OCI-LY1 (cell line): ENCODE data around the gene ERCC5.

Experiments
- EZH2 ChIP-seq: fragments of 200-600 bp; sonication (generic), shearing (Covaris generic); IDR thresholded peaks from 2 replicates; pipeline ENCODE4 v1.8.0; 2017; ENCODE audit warnings: borderline replicate concordance, mixed run types, mild to moderate bottlenecking, antibody characterized with exemption, low read length, moderate library complexity, mixed read lengths
- TF ChIP-seq, protein P1 (sequence below): fragments of 200-600 bp; sonication (generic), shearing (Covaris generic); IDR thresholded peaks from 2 replicates; pipeline ENCODE4 v1.5.1; 2017; ENCODE audit warnings: mild to moderate bottlenecking, antibody characterized with exemption, low read length, moderate library complexity, mixed read lengths

DNA sequence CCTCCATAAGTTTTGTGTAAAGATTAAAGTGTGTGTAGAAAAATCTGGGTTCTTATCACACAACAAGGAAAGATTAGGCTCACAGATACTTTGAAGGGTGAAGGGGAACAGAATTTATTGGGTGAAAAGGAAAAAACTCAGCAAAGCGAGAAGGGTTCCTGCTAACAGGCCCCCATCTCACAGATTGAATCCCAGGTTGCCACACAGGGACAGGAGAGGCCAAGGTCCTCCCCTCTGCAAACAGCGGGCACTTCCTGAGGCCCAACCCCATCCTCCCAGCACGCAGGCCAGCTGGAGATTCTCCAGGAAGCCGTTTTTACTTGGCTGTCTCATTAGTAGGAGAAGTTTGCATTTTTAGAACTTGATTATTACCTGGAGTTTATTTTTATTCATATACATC, 15.2 kb upstream of the ERCC5 start:
- TF ChIP-seq, protein P1, sequence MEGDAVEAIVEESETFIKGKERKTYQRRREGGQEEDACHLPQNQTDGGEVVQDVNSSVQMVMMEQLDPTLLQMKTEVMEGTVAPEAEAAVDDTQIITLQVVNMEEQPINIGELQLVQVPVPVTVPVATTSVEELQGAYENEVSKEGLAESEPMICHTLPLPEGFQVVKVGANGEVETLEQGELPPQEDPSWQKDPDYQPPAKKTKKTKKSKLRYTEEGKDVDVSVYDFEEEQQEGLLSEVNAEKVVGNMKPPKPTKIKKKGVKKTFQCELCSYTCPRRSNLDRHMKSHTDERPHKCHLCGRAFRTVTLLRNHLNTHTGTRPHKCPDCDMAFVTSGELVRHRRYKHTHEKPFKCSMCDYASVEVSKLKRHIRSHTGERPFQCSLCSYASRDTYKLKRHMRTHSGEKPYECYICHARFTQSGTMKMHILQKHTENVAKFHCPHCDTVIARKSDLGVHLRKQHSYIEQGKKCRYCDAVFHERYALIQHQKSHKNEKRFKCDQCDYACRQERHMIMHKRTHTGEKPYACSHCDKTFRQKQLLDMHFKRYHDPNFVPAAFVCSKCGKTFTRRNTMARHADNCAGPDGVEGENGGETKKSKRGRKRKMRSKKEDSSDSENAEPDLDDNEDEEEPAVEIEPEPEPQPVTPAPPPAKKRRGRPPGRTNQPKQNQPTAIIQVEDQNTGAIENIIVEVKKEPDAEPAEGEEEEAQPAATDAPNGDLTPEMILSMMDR: no peak
- TF ChIP-seq EZH2: no peak
